Tibial nerve (tissue), 4 donors: ENCODE measurements around the gene AFF3.

Experiments
- EP300 ChIP-seq, 2 donors: sonication (generic); formaldehyde crosslinking; IDR thresholded peaks; one replicate each; pipeline ENCODE4 v1.6.1; 2017; ENCODE audit warnings: antibody characterized with exemption in 2 of 2, mild to moderate bottlenecking in 1 of 2
- POLR2A ChIP-seq, 2 donors: fragments of 450-650 bp; IDR thresholded peaks; one replicate each; pipeline ENCODE4 v1.6.1; 2017; ENCODE audit warnings: antibody characterized with exemption in 2 of 2, mild to moderate bottlenecking in 2 of 2, moderate library complexity in 2 of 2
- TF ChIP-seq, protein P1 (sequence below), 5 experiments: fragments of 200-600 bp in 3 of 5; fragments of 450-650 bp in 2 of 5; sonication (generic) in 3 of 5; IDR thresholded peaks; one replicate each; pipeline ENCODE4 v1.5.1; 2016 to 2019; ENCODE audit warnings: antibody characterized with exemption in 5 of 5, mild to moderate bottlenecking in 3 of 5, moderate library complexity in 2 of 5

DNA sequence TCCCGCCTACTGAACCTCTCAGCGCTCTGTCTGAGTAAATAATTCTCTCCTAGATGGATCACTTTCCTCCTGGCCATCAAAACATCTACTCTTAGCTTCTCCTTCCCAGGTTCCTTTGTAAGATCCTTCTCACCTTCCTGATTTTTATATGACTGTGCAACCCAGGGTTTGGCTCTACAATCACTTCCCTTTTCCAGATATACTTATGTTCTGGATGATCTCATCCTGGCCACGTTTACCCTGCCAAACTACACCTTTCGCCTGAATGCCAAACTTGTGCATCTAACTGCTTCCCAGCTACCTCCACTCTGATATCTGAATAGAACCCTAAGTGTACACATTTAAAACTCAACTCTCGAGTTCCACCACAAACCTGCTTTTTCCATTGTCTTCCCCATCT lies 362.1 kb downstream of the AFF3 start:
- TF ChIP-seq, protein P1, sequence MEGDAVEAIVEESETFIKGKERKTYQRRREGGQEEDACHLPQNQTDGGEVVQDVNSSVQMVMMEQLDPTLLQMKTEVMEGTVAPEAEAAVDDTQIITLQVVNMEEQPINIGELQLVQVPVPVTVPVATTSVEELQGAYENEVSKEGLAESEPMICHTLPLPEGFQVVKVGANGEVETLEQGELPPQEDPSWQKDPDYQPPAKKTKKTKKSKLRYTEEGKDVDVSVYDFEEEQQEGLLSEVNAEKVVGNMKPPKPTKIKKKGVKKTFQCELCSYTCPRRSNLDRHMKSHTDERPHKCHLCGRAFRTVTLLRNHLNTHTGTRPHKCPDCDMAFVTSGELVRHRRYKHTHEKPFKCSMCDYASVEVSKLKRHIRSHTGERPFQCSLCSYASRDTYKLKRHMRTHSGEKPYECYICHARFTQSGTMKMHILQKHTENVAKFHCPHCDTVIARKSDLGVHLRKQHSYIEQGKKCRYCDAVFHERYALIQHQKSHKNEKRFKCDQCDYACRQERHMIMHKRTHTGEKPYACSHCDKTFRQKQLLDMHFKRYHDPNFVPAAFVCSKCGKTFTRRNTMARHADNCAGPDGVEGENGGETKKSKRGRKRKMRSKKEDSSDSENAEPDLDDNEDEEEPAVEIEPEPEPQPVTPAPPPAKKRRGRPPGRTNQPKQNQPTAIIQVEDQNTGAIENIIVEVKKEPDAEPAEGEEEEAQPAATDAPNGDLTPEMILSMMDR (IDR thresholded peaks at IDR 0.05), result no peak
- TF ChIP-seq POLR2A (IDR thresholded peaks at IDR 0.05) (no peak), EP300 (IDR thresholded peaks at IDR 0.05) (no peak)
